NCI-H345 (cell line): ENCODE results near the gene PDE7B.

ENCODE experiments used
- DNase-seq: peaks from one replicate; lab custom pipeline; 2025; lab: John Stamatoyannopoulos, UW

Gene PDE7B

GRCh38 chr6:135851442-135852271, at the start of gene PDE7B:
TSS of gene PDE7B (plus strand) at chr6:135851701.
- no peak for DNase-seq

GRCh38 chr6:135801755-135802465, 49.6 kb upstream of the PDE7B start:
- no peak for DNase-seq

GRCh38 chr6:135810486-135810885, 41.0 kb upstream of the PDE7B start:
- no peak for DNase-seq

GRCh38 chr6:135811170-135811569, 40.3 kb upstream of the PDE7B start:
- no peak for DNase-seq

GRCh38 chr6:135811644-135812526, 39.6 kb upstream of the PDE7B start:
- DNase-seq = no peak

GRCh38 chr6:135813401-135813800, 38.1 kb upstream of the PDE7B start:
- no peak for DNase-seq

- no peak for DNase-seq
Measured at GRCh38 chr6:135814043-135814442, 37.5 kb upstream of the PDE7B start.

GRCh38 chr6:135815216-135815615, 36.3 kb upstream of the PDE7B start:
- DNase-seq = no peak

- DNase-seq = no peak
Measured at GRCh38 chr6:135817035-135817434, 34.5 kb upstream of the PDE7B start.

- no peak for DNase-seq
Measured at GRCh38 chr6:135819665-135820064, 31.8 kb upstream of the PDE7B start.

- DNase-seq = no peak
Measured at GRCh38 chr6:135820340-135820739, 31.2 kb upstream of the PDE7B start.

- DNase-seq = no peak
Measured at GRCh38 chr6:135823851-135824250, 27.6 kb upstream of the PDE7B start.

- DNase-seq = no peak
Measured at GRCh38 chr6:135826236-135826804, 25.2 kb upstream of the PDE7B start.

- no peak for DNase-seq
Measured at GRCh38 chr6:135828021-135828420, 23.5 kb upstream of the PDE7B start.

GRCh38 chr6:135830452-135830881, 21.0 kb upstream of the PDE7B start:
- no peak for DNase-seq

GRCh38 chr6:135831016-135831415, 20.5 kb upstream of the PDE7B start:
- no peak for DNase-seq

GRCh38 chr6:135832166-135832565, 19.3 kb upstream of the PDE7B start:
- no peak for DNase-seq

GRCh38 chr6:135833771-135834170, 17.7 kb upstream of the PDE7B start:
- no peak for DNase-seq

GRCh38 chr6:135837735-135838449, 13.6 kb upstream of the PDE7B start:
- no peak for DNase-seq

GRCh38 chr6:135839121-135839520, 12.4 kb upstream of the PDE7B start:
- no peak for DNase-seq
